ENCODE measurements around the gene HNRNPC. TPM values are rescaled to one million over a fixed set of nuclear protein-coding genes. Genes with fewer than 3 reads are reported as not detected.
A peak's percentile ranks its signal among the peaks of the same experiment; 100 is the strongest.

HNRNPC gene
- total RNA-seq, 4 donors from 2014 or later = 201 to 392 (median 259) TPM

DNA sequence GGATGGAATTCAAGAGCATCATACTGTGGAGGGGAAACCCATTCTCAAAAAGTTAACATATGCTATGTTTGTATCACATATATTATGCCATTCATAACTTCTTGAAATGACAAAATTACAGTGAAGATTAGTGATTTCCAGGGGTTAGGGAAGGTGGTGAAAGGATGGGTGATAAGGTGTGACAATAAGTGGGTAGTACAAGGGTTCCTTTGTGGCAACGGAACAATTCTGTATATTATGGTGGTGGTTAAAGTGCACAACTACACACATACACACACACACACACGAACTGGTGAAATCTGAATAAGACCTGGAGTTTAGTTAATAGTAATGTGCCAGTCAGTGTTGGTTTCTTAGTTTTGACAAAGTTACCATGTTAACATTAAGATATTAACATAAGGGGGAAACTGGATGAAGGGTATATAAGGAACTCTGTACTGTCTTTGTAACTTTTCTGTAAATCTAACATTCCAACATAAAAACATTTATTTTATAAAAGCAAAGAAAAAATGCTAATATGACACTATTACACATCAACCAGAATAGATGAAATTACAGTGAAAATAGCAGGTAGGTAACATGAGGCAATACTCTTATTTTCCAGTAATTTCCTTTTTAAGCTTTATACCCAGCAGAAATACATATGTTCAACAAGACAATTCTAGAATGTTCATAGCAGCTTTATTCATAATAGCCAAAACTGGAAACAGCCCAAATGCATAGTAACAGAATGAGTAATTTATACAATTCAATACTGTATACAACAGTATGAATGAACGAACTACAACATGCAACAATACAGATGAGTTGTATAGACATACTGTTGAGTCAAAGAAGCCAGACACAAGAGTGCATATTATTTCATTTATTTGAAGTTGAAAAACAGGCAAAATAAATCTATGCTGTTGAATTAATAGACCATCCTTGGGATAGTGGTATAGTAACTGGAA is 69.4 kb downstream of the HNRNPC start:
- Histone ChIP-seq H3K4me3 (no peak overlapping the region), H3K27ac (no peak overlapping the region), H3K36me3 (peaks cover 0 to 5% (median 0%) of the 10 kb centered on the region in 3 donors), H3K27me3 (no peaks in the 10 kb centered on the region), H3K9me3 (no peaks in the 10 kb centered on the region), H3K4me1 (no peaks in the 10 kb centered on the region)
- DNase-seq = no peak
- TF ChIP-seq, protein P1, sequence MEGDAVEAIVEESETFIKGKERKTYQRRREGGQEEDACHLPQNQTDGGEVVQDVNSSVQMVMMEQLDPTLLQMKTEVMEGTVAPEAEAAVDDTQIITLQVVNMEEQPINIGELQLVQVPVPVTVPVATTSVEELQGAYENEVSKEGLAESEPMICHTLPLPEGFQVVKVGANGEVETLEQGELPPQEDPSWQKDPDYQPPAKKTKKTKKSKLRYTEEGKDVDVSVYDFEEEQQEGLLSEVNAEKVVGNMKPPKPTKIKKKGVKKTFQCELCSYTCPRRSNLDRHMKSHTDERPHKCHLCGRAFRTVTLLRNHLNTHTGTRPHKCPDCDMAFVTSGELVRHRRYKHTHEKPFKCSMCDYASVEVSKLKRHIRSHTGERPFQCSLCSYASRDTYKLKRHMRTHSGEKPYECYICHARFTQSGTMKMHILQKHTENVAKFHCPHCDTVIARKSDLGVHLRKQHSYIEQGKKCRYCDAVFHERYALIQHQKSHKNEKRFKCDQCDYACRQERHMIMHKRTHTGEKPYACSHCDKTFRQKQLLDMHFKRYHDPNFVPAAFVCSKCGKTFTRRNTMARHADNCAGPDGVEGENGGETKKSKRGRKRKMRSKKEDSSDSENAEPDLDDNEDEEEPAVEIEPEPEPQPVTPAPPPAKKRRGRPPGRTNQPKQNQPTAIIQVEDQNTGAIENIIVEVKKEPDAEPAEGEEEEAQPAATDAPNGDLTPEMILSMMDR (IDR thresholded peaks at IDR 0.05) = no peak
- no peak for TF ChIP-seq POLR2A (IDR thresholded peaks at IDR 0.05)

DNA sequence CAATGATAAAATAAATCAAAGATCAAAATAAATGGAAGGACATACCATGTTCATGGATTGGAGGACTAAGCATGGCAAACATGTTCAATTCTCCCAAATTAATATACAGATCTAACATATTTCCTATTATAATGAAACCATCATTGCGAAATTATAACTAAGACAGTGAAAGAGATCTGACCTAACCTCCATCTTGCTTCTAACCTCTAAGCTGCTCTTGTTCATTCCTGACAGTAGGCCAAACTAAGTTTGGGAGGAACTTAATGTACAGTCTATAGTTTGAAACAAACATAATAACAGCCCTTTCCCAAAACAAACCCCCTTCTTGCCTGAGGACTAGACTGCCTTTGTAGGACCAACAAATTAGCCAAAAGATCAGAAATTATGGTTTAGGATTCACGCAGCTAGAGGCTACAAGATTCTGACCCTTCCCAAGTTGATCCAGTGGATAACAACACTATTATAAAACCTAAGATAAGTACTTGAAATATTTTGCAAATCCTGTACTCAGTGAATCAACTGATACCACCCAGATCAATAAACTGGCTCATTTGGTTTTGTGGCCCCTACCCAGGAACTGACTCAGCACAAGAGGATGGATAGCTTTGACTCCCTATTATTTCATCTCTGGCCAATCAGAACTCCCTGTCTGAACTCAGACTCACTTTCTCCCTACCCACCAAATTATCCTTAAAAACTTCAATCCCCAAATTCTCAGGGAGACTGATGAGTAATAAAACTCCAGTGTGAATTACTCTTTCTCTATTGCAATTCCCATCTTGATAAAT is 71.6 kb downstream of the HNRNPC start:
- Histone ChIP-seq H3K36me3 (no peaks in the 10 kb centered on the region), H3K9me3 (no peaks in the 10 kb centered on the region), H3K27ac (no peak overlapping the region), H3K4me1 (peaks cover 0 to under 1% (median 0%) of the 10 kb centered on the region in 4 donors), H3K4me3 (no peak overlapping the region), H3K27me3 (no peaks in the 10 kb centered on the region)
- DNase-seq = no peak
- TF ChIP-seq, protein P1 (IDR thresholded peaks at IDR 0.05) = no peak
- no peak for TF ChIP-seq POLR2A (IDR thresholded peaks at IDR 0.05)

DNA sequence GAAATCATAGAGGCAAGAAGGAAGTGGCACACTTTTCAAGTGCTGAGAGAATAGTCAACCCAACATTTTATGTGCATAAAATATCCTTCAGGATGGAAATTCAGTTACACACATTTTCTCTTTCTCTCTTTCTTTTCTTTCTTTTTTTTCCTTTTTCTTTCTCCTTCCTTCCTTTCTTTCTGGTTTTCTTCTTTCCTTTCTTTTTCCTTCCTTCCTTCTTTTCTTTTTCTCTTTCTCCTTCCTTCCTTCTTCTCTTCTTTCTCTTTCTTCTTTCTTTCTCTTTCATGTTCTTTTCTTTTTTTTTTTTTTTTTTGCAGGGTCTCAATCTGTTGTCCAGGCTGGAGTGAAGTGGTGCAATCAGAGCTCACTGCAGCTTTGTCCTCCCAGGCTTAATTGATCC is 74.6 kb downstream of the HNRNPC start:
- no peak overlapping the region for H3K27ac ChIP-seq
- peaks cover 0 to 8% (median 4%) of the 10 kb centered on the region in 4 donors for H3K4me1 ChIP-seq
- H3K36me3 ChIP-seq = no peaks in the 10 kb centered on the region
- H3K27me3 ChIP-seq = no peaks in the 10 kb centered on the region
- TF ChIP-seq POLR2A (IDR thresholded peaks at IDR 0.05) = no peak
- TF ChIP-seq, protein P1 (IDR thresholded peaks at IDR 0.05) = no peak
- no peak overlapping the region for H3K4me3 ChIP-seq
- DNase-seq = no peak
- H3K9me3 ChIP-seq = no peaks in the 10 kb centered on the region

DNA sequence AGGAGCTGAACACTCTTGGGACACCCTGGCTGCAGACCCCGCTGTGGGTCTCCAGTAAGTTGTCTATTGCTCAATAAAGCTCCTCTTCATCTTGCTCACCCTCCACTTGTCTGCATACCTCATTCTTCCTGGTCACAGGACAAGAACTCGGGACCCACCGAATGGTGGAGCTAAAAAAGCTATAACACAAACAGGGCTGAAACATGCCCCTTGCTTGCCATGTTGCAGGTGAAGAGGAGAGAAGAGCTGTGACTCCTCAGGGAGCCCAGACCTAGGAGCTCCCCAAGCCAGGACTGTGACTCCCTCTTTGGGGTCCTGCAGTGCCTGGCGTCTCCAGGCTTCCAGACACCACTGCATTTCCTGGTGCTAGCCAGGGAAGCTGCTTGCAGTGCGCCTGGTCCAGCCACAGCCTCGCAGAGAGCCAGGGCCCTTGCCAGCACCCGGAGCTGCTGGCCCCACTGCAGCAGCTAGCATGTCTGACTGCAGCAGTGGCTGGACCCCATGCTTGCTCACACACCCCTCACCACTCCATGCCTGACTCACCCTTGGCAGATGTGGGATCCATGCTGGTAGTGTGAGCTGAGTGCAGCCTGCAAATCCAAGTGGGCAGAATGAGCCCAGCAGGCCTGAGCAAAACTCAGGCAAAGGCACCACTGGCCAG is 76.2 kb downstream of the HNRNPC start:
- no peaks in the 10 kb centered on the region for H3K36me3 ChIP-seq
- no peak for TF ChIP-seq POLR2A (IDR thresholded peaks at IDR 0.05)
- TF ChIP-seq, protein P1 (IDR thresholded peaks at IDR 0.05) = no peak
- no peak overlapping the region for H3K4me3 ChIP-seq
- no peaks in the 10 kb centered on the region for H3K9me3 ChIP-seq
- peaks cover 0 to 8% (median 4%) of the 10 kb centered on the region in 4 donors for H3K4me1 ChIP-seq
- no peak for DNase-seq
- H3K27ac ChIP-seq = no peak overlapping the region
- H3K27me3 ChIP-seq = no peaks in the 10 kb centered on the region

DNA sequence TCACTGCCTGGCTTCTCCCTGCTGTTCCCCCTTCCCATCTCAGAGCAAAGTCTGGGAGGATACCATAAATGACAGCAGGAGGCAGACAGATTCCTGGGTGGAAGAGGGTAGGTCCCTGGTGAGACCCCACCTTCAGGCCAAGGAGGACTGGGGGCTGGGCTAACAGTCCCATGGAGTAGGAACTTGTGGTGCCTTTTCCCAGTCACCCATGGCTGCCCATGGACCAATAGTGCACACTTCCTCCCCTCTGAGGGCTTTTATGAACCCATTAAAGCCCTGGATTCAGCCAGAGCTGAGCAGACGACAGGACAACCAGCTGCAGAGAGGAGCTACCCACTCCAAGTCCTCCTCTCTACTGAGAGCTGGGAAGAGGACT is 76.8 kb downstream of the HNRNPC start:
- H3K27me3 ChIP-seq = no peaks in the 10 kb centered on the region
- no peak for DNase-seq
- no peak for TF ChIP-seq POLR2A (IDR thresholded peaks at IDR 0.05)
- TF ChIP-seq, protein P1 (IDR thresholded peaks at IDR 0.05) = no peak
- peaks cover 0 to 8% (median 4%) of the 10 kb centered on the region in 4 donors for H3K4me1 ChIP-seq
- no peaks in the 10 kb centered on the region for H3K9me3 ChIP-seq
- peak overlapping the region in 2 of 4 donors; percentile 32 to 36 for H3K4me3 ChIP-seq
- H3K27ac ChIP-seq = no peak overlapping the region
- H3K36me3 ChIP-seq = no peaks in the 10 kb centered on the region
